K562 (cell line): ENCODE measurements around the gene SLC25A26. TPM values are rescaled to one million over a fixed set of nuclear protein-coding genes. Genes with fewer than 3 reads are reported as not detected.

Experiments
- ATAC-seq: fragments of 200-7000 bp; cut with Tn5 transposase; 3 replicates; pipeline ENCODE4 v1.9.1; 2020; ENCODE audit warnings: moderate library complexity
- BruUV-seq: library from RNA; stranded (reverse); fragments of 400-500 nt; replicated peaks from 2 replicates; lab custom pipeline; 2021; lab: Mats Ljungman, UMichigan
- CTCF ChIA-PET: fragments of 300-600 bp; formaldehyde crosslinking; extraction: SDS; loops from one replicate; lab custom pipeline; 2021; ENCODE audit warnings: low intra/inter-chr PET ratio; lab: Yijun Ruan, JAX
- POLR2A ChIA-PET: fragments of 300-600, 350-650 bp; sonication (Branson Sonifier 250); formaldehyde crosslinking; extraction: SDS; loops from one replicate; lab custom pipeline; 2021; ENCODE audit warnings: antibody characterized with exemption, inconsistent platforms; lab: Yijun Ruan, JAX
- DNase-seq, 4 experiments: peaks; one replicate each; pipeline versions ENCODE4 v3.0.0 to v3.0.0-alpha.2; 2011 to 2018; ENCODE audit warnings: low spot score in 3 of 4, mixed read lengths in 3 of 4; ENCODE audit errors: extremely low read depth in 1 of 4
- FAIRE-seq: peaks from 2 replicates; lab custom pipeline; 2011; peaks lifted over from hg19 to GRCh38; lab: Jason Lieb, UNC
- H2AFZ ChIP-seq: 2 replicates; pipeline ENCODE4 v1.6.0; 2011; ENCODE audit warnings: low read depth, low read length, control low read depth, inconsistent platforms
- H3K27ac ChIP-seq: fragments of 200-600 bp; 3 replicates; pipeline ENCODE4 v1.8.0; 2011; ENCODE audit warnings: low read depth, mild to moderate bottlenecking, control low read depth, inconsistent platforms, low read length, moderate library complexity, mixed read lengths; ENCODE audit errors: extremely low read depth
- H3K27me3 ChIP-seq, 2 experiments: fragments of 300-600 bp in 1 of 2; 2 replicates in 1 of 2; 3 replicates in 1 of 2; pipeline versions ENCODE4 v1.6.0 to v1.8.0; 2011; ENCODE audit warnings: inconsistent platforms in 2 of 2, low read length in 2 of 2, mild to moderate bottlenecking in 1 of 2, mixed read lengths in 1 of 2, moderate library complexity in 1 of 2; ENCODE audit not compliant: control insufficient read depth in 2 of 2, insufficient read depth in 2 of 2
- H3K36me3 ChIP-seq: fragments of 300-600 bp; 3 replicates; pipeline ENCODE4 v1.8.0; 2011; ENCODE audit warnings: mild to moderate bottlenecking, low read length, inconsistent platforms; ENCODE audit not compliant: control insufficient read depth, insufficient read depth
- H3K4me1 ChIP-seq, 2 experiments: fragments of 200-600 bp in 1 of 2; replicated peaks in 1 of 2; 2 replicates in 1 of 2; 3 replicates in 1 of 2; pipeline versions ENCODE4 v1.5.1 to v1.8.0; 2011; ENCODE audit warnings: inconsistent platforms in 2 of 2, low read length in 2 of 2, mild to moderate bottlenecking in 1 of 2, mixed read lengths in 1 of 2, moderate library complexity in 1 of 2; ENCODE audit not compliant: control insufficient read depth in 2 of 2, insufficient read depth in 2 of 2
- H3K4me2 ChIP-seq: 2 replicates; pipeline ENCODE4 v1.6.1; 2011; ENCODE audit warnings: low read length, control low read depth, inconsistent platforms, mixed read lengths; ENCODE audit not compliant: insufficient read depth
- H3K4me3 ChIP-seq: fragments of 200-600 bp; sonication (generic), shearing (Covaris generic); 2 replicates; pipeline ENCODE4 v1.5.1; 2016; ENCODE audit warnings: control low read depth, inconsistent platforms
- H3K79me2 ChIP-seq: fragments of 200-600 bp; 3 replicates; pipeline ENCODE4 v1.8.0; 2011; ENCODE audit warnings: low read length, inconsistent platforms; ENCODE audit not compliant: control insufficient read depth, insufficient read depth
- H3K9ac ChIP-seq, 2 experiments: 2 replicates each; pipeline versions ENCODE4 v1.6.0 to v1.6.1; 2011; ENCODE audit warnings: low read depth in 2 of 2, low read length in 2 of 2, control low read depth in 1 of 2, inconsistent platforms in 1 of 2, mild to moderate bottlenecking in 1 of 2, mixed read lengths in 1 of 2; ENCODE audit not compliant: insufficient read depth in 1 of 2
- H3K9me1 ChIP-seq: one replicate; pipeline ENCODE4 v1.6.0; 2011; ENCODE audit warnings: inconsistent platforms, mild to moderate bottlenecking, low read length, moderate library complexity; ENCODE audit not compliant: control insufficient read depth, insufficient read depth
- H3K9me3 ChIP-seq: replicated peaks from 2 replicates; pipeline ENCODE4 v1.5.1; 2011; ENCODE audit warnings: low read depth, low read length, inconsistent platforms; ENCODE audit not compliant: control insufficient read depth, insufficient read depth
- H4K20me1 ChIP-seq: replicated peaks from 2 replicates; pipeline ENCODE4 v1.6.1; 2011; ENCODE audit warnings: low read length, inconsistent platforms, mixed read lengths; ENCODE audit not compliant: control insufficient read depth, insufficient read depth
- ARID1B ChIP-seq: fragments of 450-650 bp; IDR thresholded peaks from 2 replicates; pipeline ENCODE4 v1.6.1; 2016; ENCODE audit warnings: antibody characterized with exemption, mild to moderate bottlenecking, inconsistent platforms
- HNRNPH1 ChIP-seq: fragments of 200-400 bp; formaldehyde crosslinking; optimal IDR thresholded peaks from 2 replicates; pipeline ENCODE3; 2017; ENCODE audit warnings: low read depth, mild to moderate bottlenecking, low read length, moderate library complexity
- MCM3 ChIP-seq: fragments of 450-650 bp; IDR thresholded peaks from 2 replicates; pipeline ENCODE4 v1.6.1; 2016
- MITF ChIP-seq: IDR thresholded peaks from 2 replicates; pipeline ENCODE4 v1.6.1; 2014; ENCODE audit warnings: antibody characterized with exemption
- NFATC3 ChIP-seq: fragments of 450-650 bp; IDR thresholded peaks from 2 replicates; pipeline ENCODE4 v1.6.1; 2017; ENCODE audit warnings: mild to moderate bottlenecking
- WGBS: fragments of 100-300 bp; shearing (Covaris generic); methylation state at CpG from one replicate; pipeline ENCODE4 v1.1.6; 2016; ENCODE audit warnings: low coverage, mixed read lengths; ENCODE audit not compliant: insufficient coverage; ENCODE audit errors: missing lambda C conversion rate; 5-methylcytosine and 5-hydroxymethylcytosine counted together
- in situ Hi-C: fragments of 300-500 bp; cut with MboI; formaldehyde crosslinking; loops from 4 replicates; pipeline ENCODE4 v1.15.0; 2018; ENCODE audit warnings: inconsistent platforms, mixed read lengths
- intact Hi-C: fragments of 100-400 bp; cut with micrococcal nuclease; formaldehyde crosslinking; loops from 2 replicates; pipeline ENCODE4 v1.14.2; 2022
- polyA plus RNA-seq, 8 experiments: library from polyadenylated mRNA; depleted of rRNA in 4 of 8; stranded (reverse) in 5 of 8; unstranded in 3 of 8; fragments of >200 nt; fragmentation: Nextera tagmentation in 2 of 8; fragmentation: Illumina TruSeq in 1 of 8; extraction: Ambion mirVana in 2 of 8; extraction: Trizol in 1 of 8; gene quantifications; 2 replicates each; pipeline versions ENCODE4 v1.2.1 to v1.2.3, GENCODE V29; 2011 to 2014; ENCODE audit warnings: inconsistent platforms in 1 of 8, missing spikeins in 1 of 8
- total RNA-seq, 7 experiments: library from RNA; depleted of rRNA in 6 of 7; stranded (reverse); fragments of >200 nt in 6 of 7; fragmentation: Illumina TruSeq in 2 of 7; extraction: Trizol in 2 of 7; gene quantifications; 2 replicates each; pipeline versions ENCODE4 v1.2.1 to v1.2.3, GENCODE V29; 2011 to 2021; ENCODE audit warnings: low replicate concordance in 1 of 7

SLC25A26 gene
- total and polyA plus RNA-seq, 9 of the 15 experiments (the other 6 are each of a cell fraction or from before 2014, with no cell fraction given), result 7.2 to 29.1 (median 12.6) TPM

- TF ChIP-seq MITF (no peak), NFATC3 (no peak)
- TF ChIP-seq, all 486 proteins: peak for 0
Measured at GRCh38 chr3:66355394-66355793, 134.6 kb downstream of the SLC25A26 start (continued).

GRCh38 chr3:66355997-66356396 lies 135.2 kb downstream of the SLC25A26 start:
- Histone ChIP-seq H3K27ac (no peak overlapping the region), H3K79me2 (no peaks in the 10 kb centered on the region), H2AFZ (no peak overlapping the region), H4K20me1 (no peaks in the 10 kb centered on the region; the same call in 1 of the 2 replicates), H3K4me2 (no peak overlapping the region), H3K9me3 (no peaks in the 10 kb centered on the region), H3K9me1 (no peaks in the 10 kb centered on the region), H3K4me1 (no peaks in the 10 kb centered on the region), H3K36me3 (no peaks in the 10 kb centered on the region), H3K4me3 (no peak overlapping the region), H3K27me3 (no peaks in the 10 kb centered on the region), H3K9ac (no peak overlapping the region)
- no TSS peak for BruUV-seq
- ChIA-PET CTCF (no interaction called here), POLR2A (interaction anchor here (1.2 kb wide), 2 partner anchors 12 to 22 kb away, joined by 3 read pairs; no protein-coding TSS in a partner anchor)
- intact Hi-C loops (no loop called here), in situ Hi-C loops (no loop called here)
- no peak for ATAC-seq
- 18% methylated on average over 1 of the region's 1 CpG for WGBS
- FAIRE-seq, result no peak
- DNase-seq, result no peak
- no peak for TF ChIP-seq HNRNPH1
- no peak for TF ChIP-seq ARID1B
- no peak for TF ChIP-seq MCM3
